DMS 273 (cell line): ENCODE results near the gene SPG11.
"Not testable (repeated sequence)": the region's sequence is repeated elsewhere in the genome, so short reads cannot be mapped to it uniquely, and the experiment has no call there.

ENCODE experiments used
- DNase-seq: peaks from one replicate; lab custom pipeline; 2025; ENCODE audit not compliant: unreplicated experiment; lab: John Stamatoyannopoulos, UW

The SPG11 gene

GRCh38 chr15:44633603-44634002 is 29.9 kb downstream of the SPG11 start:
- DNase-seq = no peak

DNA sequence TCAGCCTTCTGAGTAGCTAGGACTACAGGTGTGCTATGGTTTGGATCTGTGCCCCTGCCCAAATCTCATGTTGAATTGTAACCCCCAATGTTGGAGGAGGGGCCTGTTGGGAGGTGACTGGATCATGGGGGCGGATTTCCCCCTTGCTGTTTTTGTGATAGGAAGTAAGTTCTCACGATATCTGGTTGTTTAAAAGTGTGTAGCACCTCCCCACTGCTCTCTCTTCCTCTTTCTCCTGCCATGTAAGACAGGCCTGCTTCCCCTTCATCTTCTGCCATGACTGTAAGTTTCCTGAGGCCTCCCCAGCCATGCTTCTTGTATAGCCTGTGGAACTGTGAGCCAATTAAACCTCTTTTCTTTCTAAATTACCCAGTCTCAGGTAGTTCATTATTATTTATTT is 38.2 kb downstream of the SPG11 start:
- DNase-seq = not testable (repeated sequence)

GRCh38 chr15:44623178-44623577 is 40.3 kb downstream of the SPG11 start:
- no peak for DNase-seq

GRCh38 chr15:44620081-44620480 is 43.4 kb downstream of the SPG11 start:
- no peak for DNase-seq

GRCh38 chr15:44616974-44617373 is 46.5 kb downstream of the SPG11 start:
- DNase-seq = no peak

- no peak for DNase-seq
Observed at GRCh38 chr15:44606740-44607139, 56.7 kb downstream of the SPG11 start.

GRCh38 chr15:44603126-44603525 is 60.3 kb downstream of the SPG11 start:
- no peak for DNase-seq

DNA sequence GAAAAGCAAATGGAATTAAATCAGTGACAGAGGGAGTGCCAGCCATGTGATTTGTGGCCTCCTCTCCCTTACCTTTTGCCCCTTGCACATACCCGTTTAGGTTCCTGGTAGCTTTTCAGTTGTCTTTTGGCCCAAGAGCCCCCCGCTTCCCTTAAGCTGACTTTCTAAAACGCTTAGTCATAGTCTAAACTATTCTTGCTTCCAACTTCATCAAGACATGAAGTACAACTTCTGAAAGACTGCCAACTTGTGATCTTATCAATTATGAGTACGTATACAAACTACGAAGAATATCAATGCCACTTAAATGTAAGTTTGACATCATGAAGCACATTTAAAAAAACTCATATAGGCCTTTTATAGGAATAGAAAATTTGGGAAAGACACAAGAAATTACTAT is 64.6 kb downstream of the SPG11 start:
- no peak for DNase-seq

GRCh38 chr15:44598066-44598465 is 65.4 kb downstream of the SPG11 start:
- DNase-seq = no peak

DNA sequence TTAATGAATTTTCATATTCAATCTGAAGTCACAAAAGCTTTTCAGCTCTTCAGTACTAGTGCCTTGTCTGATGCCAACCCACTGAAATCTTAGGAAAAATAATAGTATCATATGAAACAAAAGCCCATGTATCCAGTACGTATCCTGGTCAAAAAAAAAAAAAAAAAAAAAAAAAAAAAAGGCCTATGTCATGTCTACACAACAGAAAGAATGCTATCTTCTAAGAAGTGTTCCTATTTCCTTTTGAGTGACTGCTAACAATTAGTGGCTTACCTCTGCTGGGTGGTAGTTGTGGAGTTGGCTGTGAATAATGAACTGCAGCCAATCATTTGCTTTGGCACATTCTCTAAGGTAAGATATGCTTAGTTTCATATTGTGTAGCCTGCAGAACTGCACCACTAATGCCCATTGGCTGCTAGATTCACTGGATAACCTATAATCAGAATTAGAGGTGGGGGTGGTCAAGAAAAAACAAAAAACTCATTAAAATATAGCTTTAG is 66.9 kb downstream of the SPG11 start:
- DNase-seq = no peak

DNA sequence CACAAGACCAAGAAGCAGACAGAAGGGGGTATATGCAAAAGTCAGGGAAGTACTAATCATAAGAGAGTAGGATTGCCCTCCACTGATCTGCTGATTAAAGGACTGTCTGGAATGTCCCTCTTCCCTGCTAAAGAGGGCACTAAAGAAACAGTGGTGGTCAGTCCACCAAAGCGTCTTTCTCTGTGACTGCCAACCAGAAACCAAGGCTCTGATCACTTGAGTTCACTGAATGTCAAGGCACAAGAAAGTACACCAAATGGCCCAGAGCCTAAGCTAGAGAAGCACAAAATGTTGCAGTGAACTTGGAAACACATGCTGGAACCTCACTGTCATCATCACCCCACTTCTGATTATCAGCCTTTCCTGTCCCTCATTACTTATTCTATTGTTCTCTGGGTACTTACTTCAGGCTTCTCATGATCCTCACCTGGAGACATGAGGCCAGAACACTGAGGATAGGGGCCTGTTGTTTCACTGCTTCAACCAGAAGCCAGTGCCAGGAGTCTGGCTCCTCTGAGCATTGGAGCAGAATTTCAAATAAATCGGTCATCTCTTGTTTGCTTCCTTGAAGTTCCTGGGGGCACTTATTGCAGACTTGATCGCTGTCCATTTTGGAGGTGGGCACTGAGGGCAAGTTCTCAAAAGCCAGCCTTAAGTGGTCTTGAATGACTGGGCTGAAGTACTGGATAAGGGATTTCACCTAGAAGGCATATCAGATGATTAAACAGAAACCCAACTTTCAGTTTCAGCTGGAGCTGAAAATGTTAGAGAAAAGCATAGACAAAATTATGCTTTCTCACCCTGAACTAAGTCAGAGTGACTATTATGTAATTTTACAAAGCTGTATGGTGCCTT is 67.6 kb downstream of the SPG11 start:
- no peak for DNase-seq

- no peak for DNase-seq
Observed at GRCh38 chr15:44595246-44595645, 68.2 kb downstream of the SPG11 start.

DNA sequence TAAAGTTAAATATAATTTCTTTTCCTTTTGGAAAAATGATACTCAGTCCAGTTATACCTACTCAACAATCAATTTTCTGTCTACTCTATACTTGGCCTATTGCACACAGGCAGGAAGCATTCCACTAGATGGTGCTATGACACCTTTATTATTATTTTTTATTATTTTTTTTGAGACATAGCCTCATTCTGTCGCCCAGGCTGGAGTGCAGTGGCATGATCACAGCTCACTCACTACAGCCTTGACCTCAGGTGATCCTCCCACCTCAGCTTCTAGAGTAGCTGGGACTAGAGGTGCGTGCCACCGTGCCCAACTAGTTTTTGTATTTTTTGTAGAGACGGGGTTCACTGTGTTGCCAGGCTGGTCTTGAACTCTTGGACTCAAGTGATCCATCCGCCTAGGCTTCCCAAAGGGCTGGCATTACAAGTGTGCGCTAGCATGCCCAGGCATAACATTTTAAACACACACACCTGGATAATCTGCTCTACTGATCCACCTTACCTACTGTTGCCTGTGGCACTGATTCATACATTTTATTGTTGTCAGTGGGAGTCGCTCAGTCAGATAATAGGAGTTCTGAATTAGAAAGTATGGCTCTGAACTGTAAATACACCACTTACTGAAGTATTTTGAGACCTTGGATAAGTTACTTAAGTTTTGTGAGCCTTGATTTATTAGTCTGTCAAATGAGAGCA is 70.3 kb downstream of the SPG11 start:
- peak; percentile 20 for DNase-seq

- DNase-seq = no peak
Observed at GRCh38 chr15:44591326-44591725, 72.1 kb downstream of the SPG11 start.

DNA sequence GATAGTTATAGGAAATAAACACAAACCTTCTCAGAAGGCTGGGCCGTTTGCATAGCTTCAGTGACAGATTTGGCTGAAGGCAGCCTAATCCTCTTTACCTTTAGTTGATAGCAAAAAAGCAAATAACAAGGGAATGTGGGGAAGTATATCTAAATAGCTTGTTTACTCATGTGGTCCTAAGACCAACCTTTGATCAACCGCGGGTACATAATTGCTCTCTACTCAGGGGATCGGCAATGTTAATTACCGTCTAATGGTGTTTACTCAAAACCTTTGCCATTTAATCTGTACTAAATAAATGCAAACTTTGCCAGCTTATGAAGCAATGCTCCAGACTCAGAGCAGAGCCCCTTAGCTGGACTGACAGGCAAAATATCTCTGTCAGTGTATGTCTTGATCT is 74.9 kb downstream of the SPG11 start:
- DNase-seq = no peak

GRCh38 chr15:44585633-44586032 is 77.8 kb downstream of the SPG11 start:
- no peak for DNase-seq

DNA sequence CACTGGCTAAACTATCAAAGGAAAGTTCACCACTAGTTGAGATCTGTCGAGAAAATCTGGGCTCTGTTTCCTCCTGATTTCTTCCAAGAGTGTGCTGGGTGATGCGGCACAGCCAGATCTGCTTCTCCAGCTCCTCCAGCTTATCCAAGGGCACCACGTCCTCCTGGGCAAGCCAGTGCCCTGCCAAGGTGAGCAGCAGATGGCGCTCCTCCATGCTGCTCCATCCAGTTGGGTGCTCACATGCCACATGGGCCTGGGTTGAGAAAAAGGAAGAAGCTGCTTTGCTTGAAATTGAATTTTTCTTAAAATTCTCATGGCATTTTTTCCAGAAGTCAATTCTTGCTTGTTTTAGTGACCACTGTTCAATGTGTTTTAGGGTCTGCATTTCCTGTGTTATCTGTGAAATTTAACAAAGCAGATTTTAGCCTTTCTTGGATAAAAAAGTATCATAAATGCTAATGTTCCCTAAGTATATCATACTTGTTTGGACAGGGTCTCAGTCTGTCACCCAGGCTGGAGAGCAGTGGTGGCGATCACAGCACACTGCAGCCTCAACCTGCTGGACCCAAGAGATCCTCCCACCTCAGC is 79.2 kb downstream of the SPG11 start:
- DNase-seq = peak; percentile 63

- no peak for DNase-seq
Observed at GRCh38 chr15:44580105-44580504, 83.4 kb downstream of the SPG11 start.

DNA sequence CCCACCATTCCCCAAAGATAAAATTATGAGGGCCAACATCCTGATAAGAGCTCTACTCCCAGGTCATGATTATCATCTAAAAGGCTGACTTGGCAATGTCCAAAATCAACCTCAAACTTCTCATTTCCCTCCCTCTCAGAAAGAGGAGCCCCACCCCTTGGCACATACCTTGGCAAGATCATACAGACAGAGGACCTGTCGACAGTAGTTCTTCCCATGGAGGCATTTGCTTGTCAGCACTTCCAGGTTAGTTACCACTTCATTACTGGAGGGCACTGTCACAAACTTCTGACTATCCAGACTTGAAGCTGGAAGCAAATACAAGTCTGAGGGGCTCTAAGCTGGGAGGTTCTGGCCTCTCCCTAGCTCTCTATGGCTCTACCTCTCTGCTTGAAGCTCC is 88.7 kb downstream of the SPG11 start:
- DNase-seq = no peak

DNA sequence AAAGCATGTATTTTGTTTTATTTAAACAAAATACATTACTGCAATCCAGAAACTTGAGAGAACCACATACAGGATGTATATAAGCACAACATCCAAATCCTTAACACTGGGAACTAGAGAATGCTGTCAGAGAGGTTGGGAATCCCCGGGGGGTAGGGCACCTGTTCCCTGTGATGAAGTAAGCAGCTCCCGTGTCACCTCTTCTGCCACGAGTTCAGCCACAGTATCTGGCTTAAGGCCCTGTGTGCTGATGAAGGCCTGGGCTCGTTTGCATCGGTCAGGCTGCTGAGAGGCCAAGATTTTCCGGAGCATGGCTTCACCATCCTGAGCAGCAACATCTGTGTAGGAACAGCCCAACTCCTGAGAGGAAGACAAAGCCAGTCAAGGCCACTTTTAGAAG is 90.1 kb downstream of the SPG11 start:
- no peak for DNase-seq

DNA sequence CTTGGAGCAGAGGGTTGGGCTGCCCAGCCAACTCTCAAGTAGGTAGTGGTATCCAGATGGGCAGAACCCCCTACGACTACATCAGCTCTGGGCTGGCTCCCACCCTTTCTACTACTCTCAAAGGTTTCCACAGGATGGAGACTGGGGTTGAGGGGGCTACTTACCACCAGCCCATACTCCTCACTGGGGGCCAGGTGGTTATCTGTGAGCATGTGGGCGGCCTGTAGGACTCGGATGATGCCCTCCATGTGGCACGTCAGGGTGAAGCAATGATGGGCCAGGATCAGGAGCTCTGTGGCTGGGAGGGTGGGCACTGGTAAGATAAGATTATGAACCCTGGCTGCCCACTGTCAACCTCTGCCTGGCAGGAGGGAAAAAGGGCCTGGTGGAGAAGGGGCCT is 93.1 kb downstream of the SPG11 start:
- DNase-seq = no peak

GRCh38 chr15:44569316-44569715 is 94.1 kb downstream of the SPG11 start:
- no peak for DNase-seq
